ENCODE data around the gene ANKRD20A1. TPM values are rescaled to one million over a fixed set of nuclear protein-coding genes. Genes with fewer than 3 reads are reported as not detected.
A peak's percentile ranks its signal among the peaks of the same experiment; 100 is the strongest.
"Not testable (repeated sequence)": the region's sequence is repeated elsewhere in the genome, so short reads cannot be mapped to it uniquely, and the experiment has no call there.

ANKRD20A1 gene
- polyA plus RNA-seq (ENCODE audit: insufficient read length in 4 of 4) = 1 to 10 TPM in 2 of 4 donors, under 1 TPM in 2; 0.81 to 5.3 (median 1.6) TPM

DNA sequence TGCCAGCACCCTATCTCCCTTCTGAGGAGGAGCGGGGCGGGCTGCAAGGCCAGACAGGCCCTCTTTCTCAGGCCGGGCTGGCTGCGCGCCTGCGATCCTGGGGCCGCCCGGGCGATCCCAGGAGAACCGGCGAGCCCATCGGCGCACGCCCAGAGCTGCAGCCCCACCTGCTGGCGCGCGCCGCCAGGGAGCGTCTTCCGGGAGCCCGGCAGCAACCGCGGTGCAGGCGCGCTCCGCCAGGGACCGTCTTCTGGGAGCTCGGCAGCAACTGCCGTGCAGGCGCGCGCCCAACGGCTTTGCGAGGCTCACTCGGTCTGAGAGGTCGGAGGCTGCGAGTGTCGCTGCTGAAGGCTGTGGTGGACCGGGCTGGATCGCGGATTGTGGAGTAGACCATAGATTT, at the start of gene ANKRD20A1:
Gene ANKRD20A1 (plus strand): TSS at position 61 of the 400 bp plus-strand sequence. CDS start 496 bp downstream, outside the sequence.
- peak in 1 of 4 donors; percentile 2 for DNase-seq (ENCODE audit: low read depth in 4 of 4, low spot score in 3 of 4)

DNA sequence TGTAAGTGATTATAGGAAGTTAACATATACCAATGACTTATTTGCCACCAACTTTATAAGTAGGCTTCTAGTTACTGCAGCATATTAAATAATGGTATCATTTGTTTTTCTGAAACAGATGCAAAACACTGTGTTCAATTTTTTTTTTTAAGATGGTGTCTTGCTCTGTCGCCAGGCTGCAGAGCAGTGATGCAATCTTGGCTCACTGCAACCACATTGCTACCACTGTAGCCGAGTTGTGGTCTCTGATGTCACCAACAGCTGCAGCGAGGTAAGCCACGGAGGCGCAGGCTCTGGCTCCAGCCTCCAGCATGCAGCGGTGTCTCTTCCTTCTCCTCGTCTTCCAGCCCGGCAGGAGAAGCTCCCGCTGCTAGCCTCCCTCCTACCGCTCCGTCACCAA, 26.6 kb upstream of the ANKRD20A1 start:
- DNase-seq (ENCODE audit: low read depth in 4 of 4, low spot score in 3 of 4) = not testable (repeated sequence)
